ENCODE measurements around the gene SMG6.
A peak's percentile ranks its signal among the peaks of the same experiment; 100 is the strongest.
"Not testable (repeated sequence)": the region's sequence is repeated elsewhere in the genome, so short reads cannot be mapped to it uniquely, and the experiment has no call there.

SMG6 gene

GRCh38 chr17:2259769-2260536, 43.6 kb downstream of the SMG6 start:
- peak; percentile 56 to 67 for DNase-seq

- not testable (repeated sequence) for DNase-seq
Observed at GRCh38 chr17:2258830-2259229, 44.8 kb downstream of the SMG6 start.

- no peak for DNase-seq
Observed at GRCh38 chr17:2253768-2254406, 49.7 kb downstream of the SMG6 start.

GRCh38 chr17:2253362-2253761, 50.2 kb downstream of the SMG6 start:
- no peak for DNase-seq

- DNase-seq = no peak
Observed at GRCh38 chr17:2251098-2251497, 52.5 kb downstream of the SMG6 start.

- DNase-seq = no peak
Observed at GRCh38 chr17:2250140-2251095, 53.2 kb downstream of the SMG6 start.

GRCh38 chr17:2247005-2247404, 56.6 kb downstream of the SMG6 start:
- no peak for DNase-seq

- peak; percentile 79 for DNase-seq
Observed at GRCh38 chr17:2244545-2245525, 58.8 kb downstream of the SMG6 start.

- DNase-seq = no peak
Observed at GRCh38 chr17:2243953-2244352, 59.6 kb downstream of the SMG6 start.

- DNase-seq = no peak
Observed at GRCh38 chr17:2241823-2242222, 61.8 kb downstream of the SMG6 start.

GRCh38 chr17:2240541-2240940, 63.0 kb downstream of the SMG6 start:
- DNase-seq = no peak

GRCh38 chr17:2239882-2240430, 63.6 kb downstream of the SMG6 start:
- DNase-seq = peak in 1 of 2 donors; percentile 41

GRCh38 chr17:2239170-2239551, 64.4 kb downstream of the SMG6 start:
- DNase-seq = no peak

GRCh38 chr17:2238432-2239169, 65.0 kb downstream of the SMG6 start:
- DNase-seq = no peak

- DNase-seq = no peak
Observed at GRCh38 chr17:2237950-2238349, 65.6 kb downstream of the SMG6 start.

GRCh38 chr17:2237521-2237921, 66.1 kb downstream of the SMG6 start:
- DNase-seq = no peak

- no peak for DNase-seq
Observed at GRCh38 chr17:2235792-2236366, 67.7 kb downstream of the SMG6 start.

GRCh38 chr17:2235265-2235664, 68.3 kb downstream of the SMG6 start:
- no peak for DNase-seq

- DNase-seq = no peak
Observed at GRCh38 chr17:2233441-2233947, 70.1 kb downstream of the SMG6 start.

- DNase-seq = no peak
Observed at GRCh38 chr17:2232244-2232638, 71.3 kb downstream of the SMG6 start.

- DNase-seq = no peak
Observed at GRCh38 chr17:2230877-2231276, 72.7 kb downstream of the SMG6 start.
